Neuronal stem cell (in vitro differentiated cells): ENCODE measurements around the gene NCOA3.

Experiments
- DNase-seq: peaks from one replicate; pipeline ENCODE4 v3.0.0-alpha.2; 2013; ENCODE audit warnings: low spot score
- H2AFZ ChIP-seq: one replicate; pipeline ENCODE4 v1.6.1; 2013; ENCODE audit warnings: mild to moderate bottlenecking, low read length, inconsistent platforms
- H2AK5ac ChIP-seq: 2 replicates; pipeline ENCODE4 v1.6.1; 2013; ENCODE audit warnings: low read depth, mild to moderate bottlenecking, inconsistent platforms, low read length, moderate library complexity, mixed read lengths
- H2BK120ac ChIP-seq: 2 replicates; pipeline ENCODE4 v1.6.1; 2013; ENCODE audit warnings: low read depth, mild to moderate bottlenecking, inconsistent platforms, low read length, moderate library complexity, mixed read lengths
- H2BK12ac ChIP-seq: one replicate; pipeline ENCODE4 v1.6.1; 2013; ENCODE audit warnings: low read length, inconsistent platforms
- H2BK15ac ChIP-seq: 2 replicates; pipeline ENCODE4 v1.6.1; 2013; ENCODE audit warnings: mild to moderate bottlenecking, low read length, inconsistent platforms, mixed read lengths
- H2BK5ac ChIP-seq: one replicate; pipeline ENCODE4 v1.6.1; 2013; ENCODE audit warnings: inconsistent platforms, mild to moderate bottlenecking, low read length, moderate library complexity
- H3K14ac ChIP-seq: one replicate; pipeline ENCODE4 v1.6.1; 2013; ENCODE audit warnings: low read length, inconsistent platforms
- H3K18ac ChIP-seq: 2 replicates; pipeline ENCODE4 v1.6.1; 2013; ENCODE audit warnings: low read length, inconsistent platforms
- H3K23ac ChIP-seq: 2 replicates; pipeline ENCODE4 v1.6.1; 2013; ENCODE audit warnings: low read depth, mild to moderate bottlenecking, mixed read lengths, low read length, inconsistent platforms; ENCODE audit not compliant: poor library complexity
- H3K27ac ChIP-seq: replicated peaks from 3 replicates; pipeline ENCODE4 v1.5.1; 2013; ENCODE audit warnings: low read length, inconsistent platforms
- H3K27me3 ChIP-seq, 3 experiments: 2 replicates each; pipeline ENCODE4 v1.6.1; 2013; ENCODE audit warnings: low read length in 3 of 3, mild to moderate bottlenecking in 2 of 3, inconsistent platforms in 1 of 3, low read depth in 1 of 3, mixed read lengths in 1 of 3, moderate library complexity in 1 of 3; ENCODE audit not compliant: control insufficient read depth in 3 of 3, insufficient read depth in 3 of 3
- H3K36me3 ChIP-seq, 2 donors: replicated peaks in 1 of 2; 2 replicates each; pipeline ENCODE4 v1.6.1; 2013; ENCODE audit warnings: low read length in 2 of 2; ENCODE audit not compliant: control insufficient read depth in 2 of 2, insufficient read depth in 2 of 2
- H3K4ac ChIP-seq: 2 replicates; pipeline ENCODE4 v1.6.1; 2013; ENCODE audit warnings: inconsistent platforms, mild to moderate bottlenecking, low read length, moderate library complexity
- H3K4me1 ChIP-seq, 2 donors: 1 replicate in 1 of 2; 2 replicates in 1 of 2; pipeline ENCODE4 v1.6.1; 2013; ENCODE audit warnings: low read length in 2 of 2, low read depth in 1 of 2; ENCODE audit not compliant: control insufficient read depth in 2 of 2, insufficient read depth in 1 of 2
- H3K4me2 ChIP-seq: one replicate; pipeline ENCODE4 v1.6.1; 2013; ENCODE audit warnings: mild to moderate bottlenecking, low read length, inconsistent platforms; ENCODE audit not compliant: insufficient read depth, poor library complexity, severe bottlenecking
- H3K4me3 ChIP-seq, 2 donors: 2 replicates each; pipeline ENCODE4 v1.5.1; 2013; ENCODE audit warnings: low read length in 2 of 2, mild to moderate bottlenecking in 2 of 2, inconsistent platforms in 1 of 2, moderate library complexity in 1 of 2
- H3K79me1 ChIP-seq: one replicate; pipeline ENCODE4 v1.6.1; 2013; ENCODE audit warnings: low read depth, mild to moderate bottlenecking, inconsistent platforms, low read length, moderate library complexity
- H3K9ac ChIP-seq: one replicate; pipeline ENCODE4 v1.6.1; 2013; ENCODE audit warnings: mild to moderate bottlenecking, low read depth, low read length, inconsistent platforms; ENCODE audit not compliant: poor library complexity
- H3K9me3 ChIP-seq, 2 donors: replicated peaks in 1 of 2; 2 replicates each; pipeline versions ENCODE3 to v1.6.1; 2013; ENCODE audit warnings: low read length in 2 of 2, mild to moderate bottlenecking in 2 of 2, inconsistent platforms in 1 of 2, low read depth in 1 of 2, mixed read lengths in 1 of 2, moderate library complexity in 1 of 2; ENCODE audit not compliant: control insufficient read depth in 2 of 2, insufficient read depth in 1 of 2
- H4K8ac ChIP-seq: one replicate; pipeline ENCODE4 v1.6.1; 2013; ENCODE audit warnings: low read depth, mild to moderate bottlenecking, inconsistent platforms, low read length, moderate library complexity
- H4K91ac ChIP-seq: one replicate; pipeline ENCODE4 v1.6.1; 2013; ENCODE audit warnings: low read length, low read depth, mild to moderate bottlenecking, inconsistent platforms; ENCODE audit not compliant: poor library complexity
- WGBS, 2 donors: extraction: QIAGEN DNeasy Blood & Tissue Kit; methylation state at CpG; one replicate each; pipeline ENCODE4 v1.1.7; 2013; ENCODE audit warnings: missing lambda C conversion rate in 2 of 2, mixed read lengths in 1 of 2; ENCODE audit not compliant: insufficient read length in 2 of 2, insufficient replicate concordance in 1 of 2; ENCODE audit errors: extremely low coverage in 2 of 2; 5-methylcytosine and 5-hydroxymethylcytosine counted together

The NCOA3 gene

GRCh38 chr20:47669927-47670890 is 168.5 kb downstream of the NCOA3 start:
- Histone ChIP-seq H3K36me3 (peaks cover 6 to 32% of the 10 kb centered on the region in 2 donors), H3K79me1 (no peaks in the 10 kb centered on the region), H3K18ac (no peak overlapping the region), H2AFZ (no peak overlapping the region), H3K27ac (no peak overlapping the region), H3K9me3 (no peaks in the 10 kb centered on the region), H3K23ac (no peak overlapping the region), H3K4me2 (no peak overlapping the region), H3K9ac (no peak overlapping the region), H2BK15ac (no peak overlapping the region), H4K91ac (no peak overlapping the region), H4K8ac (no peak overlapping the region), H2BK120ac (no peak overlapping the region), H3K14ac (no peak overlapping the region), H3K4ac (no peak overlapping the region), H3K27me3 (no peaks in the 10 kb centered on the region), H2BK5ac (no peak overlapping the region), H2AK5ac (no peak overlapping the region), H2BK12ac (no peak overlapping the region), H3K4me3 (no peak overlapping the region), H3K4me1 (peaks cover 2 to 5% of the 10 kb centered on the region in 2 donors)
- no peak for DNase-seq
- no CpG with 5 or more reads among the region's 22 CpGs for WGBS, 2 donors

GRCh38 chr20:47670913-47671312 is 169.2 kb downstream of the NCOA3 start:
- H2AFZ ChIP-seq, result no peak overlapping the region
- no peaks in the 10 kb centered on the region for H3K9me3 ChIP-seq
- DNase-seq, result no peak
- no peak overlapping the region for H2AK5ac ChIP-seq
- no peak overlapping the region for H3K4me2 ChIP-seq
- no peak overlapping the region for H2BK120ac ChIP-seq
- H4K91ac ChIP-seq, result no peak overlapping the region
- no peak overlapping the region for H2BK15ac ChIP-seq
- no peak overlapping the region for H2BK5ac ChIP-seq
- no peak overlapping the region for H3K9ac ChIP-seq
- H3K4ac ChIP-seq, result no peak overlapping the region
- H4K8ac ChIP-seq, result no peak overlapping the region
- H3K4me3 ChIP-seq, result no peak overlapping the region
- no peak overlapping the region for H3K18ac ChIP-seq
- no peak overlapping the region for H2BK12ac ChIP-seq
- H3K14ac ChIP-seq, result no peak overlapping the region
- H3K27ac ChIP-seq, result no peak overlapping the region
- H3K23ac ChIP-seq, result no peak overlapping the region
- H3K27me3 ChIP-seq, result no peaks in the 10 kb centered on the region
- no peaks in the 10 kb centered on the region for H3K4me1 ChIP-seq
- H3K79me1 ChIP-seq, result no peaks in the 10 kb centered on the region
- H3K36me3 ChIP-seq, result peaks cover 6 to 26% of the 10 kb centered on the region in 2 donors
- WGBS, 2 donors, result no CpG with 5 or more reads among the region's 10 CpGs

- no peak overlapping the region for H3K23ac ChIP-seq
- H2AK5ac ChIP-seq, result no peak overlapping the region
- H2BK12ac ChIP-seq, result no peak overlapping the region
- H3K36me3 ChIP-seq, result peaks cover 7 to 17% of the 10 kb centered on the region in 2 donors
- H3K79me1 ChIP-seq, result no peaks in the 10 kb centered on the region
- no peak overlapping the region for H4K8ac ChIP-seq
- H3K27me3 ChIP-seq, result no peaks in the 10 kb centered on the region
- H2AFZ ChIP-seq, result no peak overlapping the region
- H3K18ac ChIP-seq, result no peak overlapping the region
- no CpG with 5 or more reads among the region's 15 CpGs for WGBS, 2 donors
- no peak overlapping the region for H4K91ac ChIP-seq
- no peak overlapping the region for H3K4ac ChIP-seq
- no peak overlapping the region for H3K14ac ChIP-seq
- H2BK5ac ChIP-seq, result no peak overlapping the region
- no peak overlapping the region for H3K9ac ChIP-seq
- no peak overlapping the region for H2BK120ac ChIP-seq
- H3K27ac ChIP-seq, result no peak overlapping the region
- H3K4me3 ChIP-seq, result no peak overlapping the region
- no peak overlapping the region for H2BK15ac ChIP-seq
- no peaks in the 10 kb centered on the region for H3K9me3 ChIP-seq
- no peak for DNase-seq
- no peaks in the 10 kb centered on the region for H3K4me1 ChIP-seq
- no peak overlapping the region for H3K4me2 ChIP-seq
Observed at GRCh38 chr20:47672166-47672565, 170.5 kb downstream of the NCOA3 start.

- Histone ChIP-seq H3K4me3 (no peak overlapping the region), H2BK5ac (no peak overlapping the region), H2BK12ac (no peak overlapping the region), H3K14ac (peak overlapping the region; percentile 67), H3K18ac (peak overlapping the region; percentile 19), H3K23ac (no peak overlapping the region), H4K91ac (no peak overlapping the region), H3K27me3 (no peaks in the 10 kb centered on the region), H3K36me3 (peaks cover 7 to 19% of the 10 kb centered on the region in 2 donors), H2AK5ac (peak overlapping the region; percentile 25), H3K4me1 (no peaks in the 10 kb centered on the region), H3K79me1 (no peaks in the 10 kb centered on the region), H4K8ac (no peak overlapping the region), H2BK120ac (no peak overlapping the region), H2AFZ (no peak overlapping the region), H3K4me2 (no peak overlapping the region), H3K4ac (no peak overlapping the region), H2BK15ac (no peak overlapping the region), H3K27ac (no peak overlapping the region), H3K9ac (no peak overlapping the region), H3K9me3 (no peaks in the 10 kb centered on the region)
- WGBS, 2 donors, result no CpG with 5 or more reads among the region's 16 CpGs
- DNase-seq, result no peak
Observed at GRCh38 chr20:47672886-47673670, 171.4 kb downstream of the NCOA3 start.
